GM19043 (cell line): ENCODE measurements around the gene NFIC.
"Not testable (repeated sequence)": the region's sequence is repeated elsewhere in the genome, so short reads cannot be mapped to it uniquely, and the experiment has no call there.

Experiments
- ATAC-seq: cut with Tn5 transposase; IDR thresholded peaks from one replicate; pipeline ENCODE4 v1.9.1; 2021; ENCODE audit warnings: low read depth; ENCODE audit not compliant: unreplicated experiment

The NFIC gene

DNA sequence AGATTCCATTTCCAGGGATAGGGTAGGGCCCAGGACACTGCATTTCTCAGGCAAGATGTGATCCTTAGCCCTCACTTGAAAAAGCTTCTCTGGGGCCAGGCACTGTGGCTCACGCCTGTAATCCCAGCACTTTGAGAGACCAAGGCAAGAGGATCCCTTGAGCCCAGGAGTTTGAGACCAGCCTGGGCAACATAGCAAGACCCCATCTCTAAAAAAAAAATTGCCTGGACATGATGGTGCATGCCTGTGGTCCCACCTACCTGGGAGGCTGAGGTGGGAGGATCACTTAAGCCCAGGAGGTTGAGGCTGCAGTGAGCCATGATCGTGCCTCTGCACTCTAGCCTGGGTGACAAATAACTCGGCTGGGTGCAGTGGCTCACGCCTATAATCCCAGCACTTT is 80.3 kb downstream of the NFIC start:
- ATAC-seq, result not testable (repeated sequence)

DNA sequence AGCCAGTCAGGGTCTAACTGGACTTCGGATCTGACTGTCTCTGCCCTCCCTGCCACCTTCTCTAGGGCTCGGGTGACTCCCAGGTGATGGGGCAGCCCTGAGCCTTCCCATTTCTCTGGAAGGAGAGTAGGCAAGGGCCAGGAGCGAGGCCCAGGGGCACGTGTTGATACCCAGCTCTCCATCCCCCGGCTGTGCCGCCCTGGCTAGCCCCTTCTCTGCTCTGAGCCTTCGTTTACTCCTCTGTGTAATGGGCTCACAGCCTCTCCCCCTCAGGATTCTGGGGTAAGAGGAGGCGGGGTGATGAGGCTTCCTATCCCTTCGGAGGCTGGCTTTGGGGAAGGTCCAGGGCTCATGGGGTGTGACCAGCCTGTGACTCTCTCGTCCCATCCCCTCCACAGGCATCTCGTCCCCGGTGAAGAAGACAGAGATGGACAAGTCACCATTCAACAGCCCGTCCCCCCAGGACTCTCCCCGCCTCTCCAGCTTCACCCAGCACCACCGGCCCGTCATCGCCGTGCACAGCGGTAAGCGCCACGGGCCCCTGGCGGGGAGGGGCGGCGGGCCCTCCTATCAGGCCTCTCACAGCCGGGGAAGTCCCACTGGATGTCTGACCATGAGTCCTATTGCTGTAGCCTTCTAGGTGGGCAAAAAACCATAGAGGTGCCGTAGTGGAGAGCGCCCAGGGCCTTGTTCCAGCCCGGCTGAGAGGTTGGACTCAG is 82.4 kb downstream of the NFIC start:
- ATAC-seq, result no peak

DNA sequence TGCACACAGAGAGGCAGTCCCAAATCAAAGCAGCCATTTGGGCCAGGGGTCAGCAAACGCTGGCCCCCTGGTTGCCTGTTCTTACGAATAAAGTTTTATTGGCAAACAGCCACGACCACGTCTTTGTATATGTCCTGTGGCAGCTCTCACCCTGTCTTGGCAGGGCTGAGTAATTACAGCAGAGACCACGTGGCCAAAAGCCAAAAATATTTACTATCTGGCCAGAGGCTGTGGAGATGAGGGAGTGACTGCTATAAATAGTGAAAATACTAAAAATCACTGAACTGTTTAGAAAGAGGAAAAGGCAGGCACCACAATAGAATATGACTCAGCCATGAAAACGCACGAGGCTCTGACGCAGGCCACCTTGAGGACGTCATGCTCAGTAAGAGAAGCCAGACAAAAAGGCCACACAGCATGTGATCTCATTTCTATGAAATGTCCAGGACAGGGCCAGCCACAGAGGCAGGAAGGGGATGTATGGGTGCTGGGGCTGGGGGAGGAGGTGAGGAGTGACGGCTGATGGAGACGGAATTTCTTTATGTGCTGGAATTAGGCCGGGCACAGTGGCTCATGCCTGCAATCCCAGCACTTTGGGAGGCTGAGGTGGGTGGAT is 84.5 kb downstream of the NFIC start:
- no peak for ATAC-seq

DNA sequence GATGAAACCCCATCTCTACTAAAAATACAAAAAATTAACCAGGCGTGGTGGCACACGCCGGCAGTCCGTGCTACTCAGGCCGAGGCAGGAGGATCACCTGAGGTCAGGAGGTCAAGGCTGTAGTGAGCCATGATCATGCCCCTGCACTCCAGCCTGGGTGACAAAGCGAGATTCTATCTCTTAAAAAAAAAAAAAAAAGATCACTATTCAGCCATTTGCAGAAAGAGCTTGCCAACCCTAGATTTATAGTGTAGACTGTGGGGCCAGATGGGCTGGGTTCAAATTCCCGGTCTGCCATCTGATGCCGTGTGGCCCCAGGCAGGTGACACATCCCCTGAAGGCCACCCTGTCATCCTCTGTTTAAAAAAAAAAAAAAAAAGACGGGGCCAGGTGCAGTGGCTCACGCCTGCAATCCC is 85.1 kb downstream of the NFIC start:
- no peak for ATAC-seq

DNA sequence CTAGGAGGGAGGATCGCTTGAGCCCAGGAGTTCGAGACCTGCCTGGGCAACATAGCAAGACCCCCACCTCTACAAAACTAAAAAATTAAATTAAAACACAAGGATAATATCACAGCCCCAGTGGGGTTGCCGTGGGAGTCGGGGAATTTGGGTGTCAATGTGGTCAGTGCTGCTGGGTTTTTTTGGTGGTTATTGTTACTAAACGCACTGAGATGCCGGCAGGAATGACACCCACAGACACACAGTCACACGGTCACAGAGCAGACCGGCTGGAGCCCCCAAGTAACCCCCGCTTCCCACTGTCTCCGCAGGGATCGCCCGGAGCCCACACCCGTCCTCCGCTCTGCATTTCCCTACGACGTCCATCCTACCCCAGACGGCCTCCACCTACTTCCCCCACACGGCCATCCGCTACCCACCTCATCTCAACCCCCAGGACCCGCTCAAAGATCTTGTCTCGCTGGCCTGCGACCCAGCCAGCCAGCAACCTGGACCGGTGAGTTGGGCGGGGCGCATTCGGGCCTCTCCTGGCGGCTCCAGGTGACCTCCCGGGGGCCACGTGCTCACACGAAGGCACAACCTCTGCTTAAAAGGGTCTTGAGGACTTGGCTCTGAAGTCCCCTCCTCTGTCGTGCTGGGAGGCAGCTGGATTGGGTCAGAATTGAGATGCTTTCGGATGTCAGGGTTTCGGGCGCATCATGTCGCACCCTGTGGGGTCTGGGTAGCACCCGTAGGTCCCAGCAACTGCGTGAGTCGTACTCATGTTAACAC is 86.0 kb downstream of the NFIC start:
- ATAC-seq, result no peak

DNA sequence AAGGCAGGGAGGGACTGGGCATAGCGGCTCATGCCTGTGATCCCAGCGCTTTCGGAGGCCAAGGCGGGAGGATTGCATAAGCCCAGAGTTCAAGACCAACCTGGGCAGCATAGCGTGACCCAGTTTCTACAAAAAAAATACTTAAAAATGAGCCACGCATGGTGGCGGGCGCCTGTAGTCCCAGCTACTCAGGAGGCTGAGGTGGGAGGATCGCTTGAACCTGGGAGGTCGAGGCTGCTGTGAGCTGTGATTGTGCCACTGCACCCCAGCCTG is 86.5 kb downstream of the NFIC start:
- ATAC-seq, result not testable (repeated sequence)

DNA sequence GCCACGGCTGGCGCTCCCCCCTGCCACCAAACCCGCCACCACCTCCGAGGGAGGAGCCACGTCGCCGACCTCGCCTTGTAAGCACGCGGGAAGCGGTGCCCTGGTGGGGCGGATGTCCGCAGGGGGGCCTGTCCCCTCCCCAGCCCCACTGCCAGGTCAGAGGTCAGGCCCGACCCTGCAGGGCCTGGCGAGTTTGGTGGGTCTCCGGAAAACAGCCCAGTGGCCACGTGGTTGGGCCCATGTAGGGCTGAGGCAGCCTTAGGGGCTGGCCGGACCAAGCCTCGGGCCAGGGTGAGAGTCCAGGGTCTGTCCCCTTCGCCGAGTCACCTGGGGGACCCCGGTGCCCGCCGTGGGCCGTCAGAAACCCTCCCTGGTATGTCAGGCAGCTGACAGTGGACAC is 87.5 kb downstream of the NFIC start:
- ATAC-seq, result no peak

DNA sequence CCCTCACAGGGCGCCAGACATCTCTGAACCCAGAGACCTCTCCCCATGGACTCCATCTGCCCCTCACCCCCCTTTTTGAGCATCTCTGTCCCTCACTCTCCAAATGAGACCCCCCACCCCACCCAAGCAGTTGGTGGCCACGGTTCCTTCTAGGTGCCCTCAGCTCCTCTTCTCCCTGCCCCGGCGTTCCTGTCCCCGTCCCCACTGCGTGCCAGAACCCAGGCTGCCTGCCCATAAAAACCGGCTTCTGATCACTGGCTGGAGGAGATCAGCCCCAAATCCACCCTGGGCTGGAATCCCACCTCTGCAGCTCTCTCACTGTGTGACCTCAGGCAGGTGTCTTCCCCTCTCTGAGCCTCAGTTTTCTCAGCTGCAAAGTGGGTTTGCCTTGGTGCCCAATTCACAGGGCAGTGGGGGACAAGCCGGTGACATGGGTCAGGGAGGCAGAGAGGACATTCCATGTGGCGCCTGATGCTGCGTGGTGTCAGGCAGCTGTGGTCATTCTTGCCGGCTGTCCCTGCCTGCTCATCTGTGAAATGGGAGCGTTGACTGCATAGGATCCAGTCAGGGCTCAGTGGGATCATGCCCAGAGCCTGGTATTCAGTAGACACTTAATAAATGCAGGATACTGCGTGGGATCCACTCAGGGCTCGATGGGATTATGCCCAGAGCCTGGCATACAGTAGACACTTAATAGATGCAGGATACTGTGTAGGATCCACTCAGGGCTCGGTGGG is 88.4 kb downstream of the NFIC start:
- ATAC-seq, result no peak

DNA sequence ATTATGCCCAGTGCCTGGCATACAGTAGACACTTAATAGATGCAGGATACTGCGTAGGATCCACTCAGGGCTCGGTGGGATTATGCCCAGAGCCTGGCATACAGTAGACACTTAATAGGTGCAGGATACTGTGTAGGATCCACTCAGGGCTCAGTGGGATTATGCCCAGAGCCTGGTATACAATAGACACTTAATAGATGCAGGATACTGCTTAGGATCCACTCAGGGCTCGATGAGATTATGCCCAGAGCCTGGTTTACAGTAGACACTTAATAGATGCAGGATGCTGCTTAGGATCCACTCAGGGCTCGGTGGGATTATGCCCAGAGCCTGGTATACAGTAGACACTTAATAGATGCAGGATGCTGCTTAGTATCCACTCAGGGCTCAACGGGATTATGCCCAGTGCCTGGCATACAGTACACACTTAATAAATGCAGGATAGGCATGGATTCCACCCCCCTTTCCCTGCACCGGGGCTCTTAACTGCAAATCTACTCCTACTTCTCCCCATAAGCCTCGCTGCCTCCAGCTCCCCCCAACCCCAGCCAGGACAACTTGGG is 89.1 kb downstream of the NFIC start:
- no peak for ATAC-seq

DNA sequence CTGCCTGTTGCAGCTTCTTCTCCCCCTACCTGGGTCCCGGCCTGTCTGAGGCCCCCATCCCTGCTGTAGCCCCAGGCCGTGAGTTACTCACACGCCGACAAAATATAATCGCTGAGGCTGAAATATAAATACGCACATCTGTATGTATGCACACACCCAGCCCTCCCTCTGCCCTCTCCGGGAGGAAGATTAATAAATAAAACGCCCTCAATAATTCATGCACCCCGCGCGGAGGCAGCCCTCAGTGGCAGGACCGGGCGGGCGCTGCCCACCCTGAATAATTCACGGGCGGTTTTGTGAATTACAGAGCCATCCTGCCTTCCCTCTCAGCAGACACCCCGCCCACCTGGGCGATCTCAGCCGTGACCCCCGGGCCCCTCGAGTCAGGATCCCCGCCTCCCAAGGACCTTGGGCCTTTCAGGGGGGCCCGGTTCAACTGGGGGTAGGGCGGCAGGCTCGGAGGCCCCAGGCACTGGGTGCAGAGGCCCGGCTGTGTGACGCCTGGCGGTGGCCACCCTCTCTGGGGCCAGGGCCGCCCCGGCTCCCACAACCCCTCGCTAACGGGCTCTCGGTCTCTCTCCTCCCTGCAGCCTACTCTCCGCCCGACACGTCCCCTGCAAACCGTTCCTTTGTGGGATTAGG is 89.7 kb downstream of the NFIC start:
- ATAC-seq, result no peak

DNA sequence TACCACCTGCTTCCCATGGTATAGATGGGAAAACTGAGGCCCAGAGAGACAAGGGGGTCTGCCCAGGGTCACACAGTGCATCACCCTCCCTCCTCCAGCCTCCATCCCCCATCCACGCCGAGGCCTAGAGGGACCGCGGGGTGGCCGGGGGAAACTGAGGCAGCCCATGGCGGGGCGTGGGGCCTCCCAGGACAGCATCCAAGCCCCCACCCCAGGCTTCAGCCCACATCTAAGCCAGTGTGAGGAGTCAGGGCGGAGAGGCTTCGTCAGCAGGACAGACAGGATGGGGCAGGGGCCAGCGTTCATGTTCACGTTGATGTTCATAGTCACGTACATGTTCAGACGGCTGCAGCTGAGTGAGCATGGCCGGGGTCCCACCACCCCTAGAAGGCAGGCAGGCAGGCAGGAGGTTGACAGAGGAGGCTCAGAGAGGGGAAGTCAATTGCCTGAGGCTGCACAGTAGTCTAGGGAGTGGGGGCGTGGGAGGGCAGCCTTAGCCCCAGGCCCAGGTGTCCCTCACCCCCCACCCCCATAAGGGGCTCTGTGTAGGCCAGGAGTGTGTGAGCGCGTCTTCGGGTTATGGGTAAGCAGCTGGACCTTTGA is 90.6 kb downstream of the NFIC start:
- ATAC-seq, result no peak

DNA sequence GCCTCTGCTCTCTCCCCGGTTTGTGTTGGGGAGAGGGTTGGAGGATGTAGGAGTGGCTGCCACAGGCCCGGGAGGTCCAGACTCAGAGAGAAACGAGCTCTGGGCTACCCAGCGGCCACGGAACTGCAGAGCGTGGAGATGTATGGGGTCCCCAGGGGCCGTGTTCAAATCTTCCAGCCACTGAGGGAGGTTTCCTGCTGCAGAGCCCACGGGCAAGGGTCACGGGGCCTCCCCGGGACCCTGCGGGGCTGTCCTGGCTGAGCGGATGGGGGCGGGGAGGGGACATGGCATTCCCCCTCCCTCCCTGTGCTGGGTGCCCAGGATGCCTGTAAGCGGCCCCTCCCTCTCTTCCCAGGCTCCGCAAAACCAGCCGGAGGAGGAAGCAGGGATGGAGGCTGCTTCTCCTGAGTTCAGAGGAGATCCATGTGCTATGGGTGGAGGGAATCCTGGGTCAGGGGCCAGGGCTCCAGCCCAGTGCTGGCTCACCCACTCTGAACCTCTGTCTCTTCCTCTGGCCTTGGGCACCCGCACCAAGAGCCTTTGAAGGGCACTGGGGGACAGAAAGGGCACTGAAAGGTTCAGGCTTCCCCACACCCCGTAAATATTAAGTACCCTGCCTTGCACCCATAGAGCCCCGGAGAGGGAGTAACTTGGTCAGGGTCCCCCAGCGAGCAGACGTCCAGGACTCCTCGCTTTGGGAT is 91.3 kb downstream of the NFIC start:
- ATAC-seq, result no peak

DNA sequence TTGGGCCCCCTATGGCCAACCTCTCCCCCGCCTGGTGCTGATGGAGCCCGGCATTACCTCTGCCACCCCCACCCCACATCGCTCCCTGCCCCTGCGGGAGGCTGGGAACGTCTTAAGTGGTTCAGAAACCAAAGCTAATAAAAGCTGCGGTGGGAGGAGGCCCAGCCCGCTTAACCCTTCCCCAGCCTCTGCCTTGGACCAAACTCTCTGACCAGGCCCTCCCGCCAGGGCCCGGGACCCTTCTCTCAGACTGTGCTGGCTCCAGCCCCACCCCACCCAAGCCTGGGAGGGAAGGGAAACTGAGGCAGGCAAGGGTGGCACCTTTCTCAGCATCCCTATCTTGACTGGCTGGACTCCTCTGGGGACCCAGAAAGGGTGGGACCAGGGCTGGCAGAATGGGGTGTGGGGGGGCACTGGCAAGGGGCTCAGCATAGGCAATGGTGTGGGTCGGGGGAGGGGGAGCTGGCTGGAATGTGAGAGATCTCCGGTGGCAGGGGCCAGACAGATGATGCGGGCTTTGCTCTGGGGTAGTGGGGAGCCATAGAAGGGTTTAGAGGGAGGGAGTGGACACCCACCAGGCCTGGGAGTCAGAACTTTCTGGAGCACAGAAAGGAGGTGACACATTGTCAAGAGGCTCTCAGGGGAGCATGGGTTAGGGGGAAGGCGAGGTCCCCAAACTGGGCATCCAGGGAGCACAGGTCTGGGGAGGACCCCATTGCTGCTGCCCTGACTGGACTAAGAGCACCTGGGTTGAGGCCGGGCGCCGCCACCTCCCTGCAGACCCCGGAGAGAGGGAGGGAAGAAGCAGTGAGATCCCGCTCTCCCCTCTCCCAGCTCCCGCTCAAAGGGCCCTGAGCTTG is 92.1 kb downstream of the NFIC start:
- ATAC-seq, result no peak

DNA sequence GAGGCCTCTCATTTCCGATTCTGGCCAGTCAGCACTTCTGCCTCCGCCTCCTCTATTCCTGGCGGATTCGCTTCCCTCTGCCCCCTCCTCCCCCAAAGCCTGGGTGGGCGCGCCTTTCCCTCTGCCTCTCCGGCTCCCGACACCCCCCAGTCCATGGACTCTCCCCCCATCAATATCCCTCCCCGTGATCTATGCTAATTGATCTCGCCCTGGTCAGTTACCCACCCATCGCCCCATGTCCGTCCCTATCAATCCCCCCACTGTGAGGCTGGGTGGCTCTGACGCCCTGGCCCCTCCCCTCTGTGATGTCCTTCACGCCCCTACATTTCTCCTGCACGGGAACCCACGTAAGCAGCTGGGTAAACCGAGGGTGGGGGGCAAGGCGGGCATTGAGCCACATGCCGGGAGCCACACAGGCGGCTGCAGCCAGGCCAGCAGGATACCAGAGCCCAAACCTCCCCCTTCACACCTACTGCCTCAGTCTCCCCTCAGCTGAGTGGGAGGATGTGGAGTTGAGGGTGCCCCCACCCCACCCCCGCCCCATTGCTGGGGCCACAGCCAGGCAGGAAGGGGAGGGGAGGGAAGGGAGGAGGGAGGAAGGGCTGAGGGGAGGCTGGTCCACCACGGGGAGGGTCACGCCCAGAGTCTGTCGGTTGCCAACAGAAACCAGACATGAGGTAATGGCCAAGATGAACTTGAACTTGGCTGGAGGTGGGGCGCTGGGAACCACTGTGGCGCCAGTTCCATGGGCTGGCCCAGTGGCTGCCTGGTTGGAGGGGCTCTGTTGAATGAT is 92.9 kb downstream of the NFIC start:
- ATAC-seq, result no peak

DNA sequence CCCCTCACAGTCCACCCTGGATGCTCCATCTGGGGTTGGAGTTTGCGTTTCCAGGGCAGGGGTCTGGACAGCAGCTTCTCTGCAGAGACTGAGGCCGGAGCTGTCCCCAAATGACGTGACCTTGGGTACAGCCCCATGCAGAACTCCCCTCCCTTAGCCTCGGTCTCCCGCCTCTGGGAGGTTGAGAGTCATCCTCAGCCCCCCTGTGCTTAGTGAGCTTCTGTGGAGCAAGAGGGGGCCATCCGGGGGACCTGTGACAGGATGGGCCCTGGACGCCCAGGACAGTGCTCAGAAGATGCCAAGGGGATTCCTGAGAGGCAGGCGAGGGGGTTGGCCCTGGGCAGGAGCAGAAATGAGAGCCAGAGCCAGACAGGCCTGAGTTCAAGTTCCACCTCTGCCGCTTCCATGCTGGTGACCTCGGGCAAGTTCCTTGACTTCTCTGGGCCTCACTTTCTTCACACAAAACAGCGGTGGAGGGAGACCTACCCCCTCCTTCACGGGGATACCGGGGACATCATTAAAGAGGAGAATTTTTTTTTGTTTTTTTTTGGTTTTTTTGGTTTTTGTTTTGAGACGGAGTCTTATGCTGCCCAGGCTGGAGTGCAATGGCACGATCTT is 93.7 kb downstream of the NFIC start:
- no peak for ATAC-seq

DNA sequence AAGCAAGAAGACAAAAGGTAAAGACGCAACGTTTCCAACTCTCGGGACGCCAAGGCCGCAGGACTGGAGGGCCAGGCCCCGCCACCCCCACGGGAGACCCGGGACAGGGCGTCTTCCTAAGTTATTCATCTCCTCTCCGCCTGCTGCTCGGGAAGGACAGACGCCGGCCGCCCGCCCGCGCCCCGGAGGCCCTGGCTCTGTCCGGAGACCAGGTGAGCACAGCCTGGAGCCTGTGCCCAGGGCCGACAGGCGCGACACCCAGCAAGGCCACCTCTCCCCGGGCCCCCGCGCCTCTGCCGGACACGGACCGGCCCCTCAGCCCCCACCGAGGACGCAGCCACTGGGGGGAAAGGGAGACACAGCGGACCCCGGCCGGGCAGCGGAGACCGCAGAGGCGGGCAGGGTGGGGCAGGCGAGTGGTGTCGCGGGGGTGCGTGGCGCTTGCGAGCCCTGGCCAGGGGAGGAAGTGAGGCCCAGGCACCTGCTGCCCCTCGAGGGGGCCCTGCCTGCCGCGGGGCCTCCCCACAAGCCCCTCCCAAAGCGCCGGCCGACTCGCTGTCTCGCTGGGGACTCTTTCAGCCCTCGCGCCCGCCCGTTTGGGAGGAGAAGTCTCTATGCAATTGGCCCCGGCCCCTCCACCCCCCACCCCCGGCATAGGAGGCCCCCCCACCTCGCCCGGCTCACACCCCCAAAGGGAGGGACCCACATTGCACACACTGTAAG is 96.8 kb downstream of the NFIC start:
- ATAC-seq, result no peak
